ENCODE measurements around the gene TBX4.
A peak's percentile ranks its signal among the peaks of the same experiment; 100 is the strongest.

TBX4 gene

GRCh38 chr17:61455324-61456060 lies 3.3 kb downstream of the TBX4 start:
- no peak for DNase-seq

- no peak for DNase-seq
Measured at GRCh38 chr17:61456061-61456681, 3.9 kb downstream of the TBX4 start.

DNA sequence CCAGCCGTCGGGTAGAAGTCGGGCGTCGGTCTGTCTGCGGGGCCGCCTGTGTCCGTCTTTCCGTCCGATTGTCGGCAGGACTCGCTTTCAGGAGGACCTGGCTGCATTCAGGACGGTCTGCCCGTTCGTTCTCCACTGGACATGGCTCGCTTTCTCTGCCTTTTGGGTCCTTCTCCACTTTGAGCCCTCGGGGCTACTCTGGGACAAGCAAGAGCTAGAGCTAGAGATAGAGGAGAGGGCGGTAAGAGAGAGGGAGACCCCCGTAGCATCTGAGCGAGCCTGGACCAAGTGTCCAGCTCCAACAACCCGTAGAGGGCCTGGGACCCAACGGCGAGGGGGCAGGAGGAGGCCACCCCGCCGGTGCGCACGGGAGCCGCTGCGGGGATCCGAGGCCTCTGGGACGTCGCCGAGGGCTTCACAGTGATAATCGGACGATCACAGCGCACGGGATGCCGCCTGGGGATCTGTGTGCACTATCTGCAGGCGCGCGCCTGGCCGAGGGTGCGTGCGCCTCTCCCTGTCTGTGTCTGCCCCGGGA lies 4.5 kb downstream of the TBX4 start:
- DNase-seq = no peak

DNA sequence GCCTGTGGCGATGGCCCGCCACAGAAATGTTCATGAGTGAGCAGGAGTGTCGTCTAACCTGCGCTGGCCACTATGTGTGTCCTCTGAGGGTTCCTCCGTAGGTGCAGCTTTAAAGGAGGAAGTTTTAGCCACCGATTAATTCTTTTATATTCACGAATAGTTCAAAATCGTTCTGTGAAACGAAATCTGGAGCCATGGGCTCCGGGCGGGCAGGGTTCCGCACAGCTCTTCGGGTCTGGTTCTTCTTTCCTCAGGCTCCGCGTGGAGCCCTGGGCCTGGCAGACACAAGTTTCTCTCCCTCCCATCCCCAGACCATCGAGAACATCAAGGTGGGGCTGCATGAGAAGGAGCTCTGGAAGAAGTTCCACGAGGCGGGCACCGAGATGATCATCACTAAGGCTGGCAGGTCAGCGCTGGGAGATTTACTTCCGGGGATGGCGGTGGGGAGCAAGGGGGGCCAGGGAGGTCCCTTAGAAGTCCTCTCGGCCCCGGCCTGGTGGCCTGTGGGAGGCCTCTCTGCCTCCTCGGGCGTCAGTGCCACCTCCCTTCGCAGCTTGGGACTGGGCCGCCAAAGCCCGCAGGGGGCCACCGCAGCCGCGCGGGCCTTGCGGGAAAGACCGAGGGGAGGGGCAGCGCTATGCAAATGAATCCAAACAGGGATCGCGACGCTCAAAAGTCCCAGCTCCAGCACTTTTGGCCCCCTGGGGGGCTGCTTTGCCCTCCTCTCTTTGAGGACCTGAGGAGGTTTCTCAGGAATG lies 5.2 kb downstream of the TBX4 start:
- DNase-seq = no peak

DNA sequence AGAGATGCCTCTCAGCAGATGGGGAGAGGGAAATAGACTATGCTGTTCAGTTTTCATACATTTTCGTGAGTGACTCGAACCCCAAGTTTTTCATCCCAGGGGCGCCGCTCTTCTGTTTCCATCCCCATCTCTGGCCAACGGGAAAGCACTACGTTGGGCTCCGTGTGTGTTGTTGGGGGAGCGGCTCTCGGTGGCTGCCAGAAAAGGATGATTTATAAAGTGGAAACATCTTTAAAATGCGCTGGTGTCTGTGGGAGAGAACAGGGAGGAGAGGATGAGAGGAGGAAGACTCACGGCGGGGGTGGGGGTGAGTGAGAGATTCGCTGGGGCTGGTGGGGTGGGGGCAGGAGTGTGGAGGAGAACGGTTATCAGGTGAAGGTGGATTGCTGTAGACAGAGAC lies 5.8 kb downstream of the TBX4 start:
- DNase-seq = no peak

- no peak for DNase-seq
Measured at GRCh38 chr17:61458421-61459141, 6.4 kb downstream of the TBX4 start.

- no peak for DNase-seq
Measured at GRCh38 chr17:61459142-61459809, 7.1 kb downstream of the TBX4 start.

DNA sequence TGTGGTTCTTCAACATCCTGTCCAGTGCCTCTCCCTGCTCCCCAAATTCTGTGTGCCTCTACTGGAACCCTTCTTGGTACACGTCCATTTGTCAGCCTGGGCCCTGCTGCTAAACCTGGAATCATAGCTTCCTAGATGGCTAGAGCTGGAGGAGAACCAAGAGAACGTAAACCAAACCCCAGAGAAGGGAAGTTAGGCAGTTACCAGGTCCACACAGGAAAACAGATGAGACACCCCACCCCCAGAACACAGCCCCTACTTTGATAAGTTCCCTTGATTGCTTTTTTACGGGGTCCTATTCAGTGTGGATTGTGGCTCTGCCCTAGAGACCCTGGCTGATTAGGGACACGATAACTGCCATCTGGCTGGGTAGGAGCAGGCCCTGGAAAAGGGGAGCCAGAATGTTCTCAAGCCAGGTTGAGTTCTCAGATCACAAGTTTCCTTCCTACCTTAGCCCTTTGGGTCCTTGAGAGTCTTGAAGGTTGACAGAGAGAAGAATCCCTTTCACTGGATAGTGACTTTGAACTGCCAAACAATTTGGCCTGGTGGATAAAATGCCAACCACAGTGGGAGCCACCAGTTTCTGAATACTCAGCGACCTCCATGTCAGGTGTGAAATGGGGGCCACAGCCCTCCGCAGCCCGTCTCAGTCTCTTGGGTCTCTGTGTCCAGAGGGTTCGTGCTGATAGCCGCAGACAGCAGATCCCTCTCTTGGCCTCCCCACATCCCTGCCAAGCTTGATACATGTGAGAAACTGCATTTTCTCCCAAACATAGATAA lies 7.9 kb downstream of the TBX4 start:
- no peak for DNase-seq

- no peak for DNase-seq
Measured at GRCh38 chr17:61460796-61461585, 8.8 kb downstream of the TBX4 start.

DNA sequence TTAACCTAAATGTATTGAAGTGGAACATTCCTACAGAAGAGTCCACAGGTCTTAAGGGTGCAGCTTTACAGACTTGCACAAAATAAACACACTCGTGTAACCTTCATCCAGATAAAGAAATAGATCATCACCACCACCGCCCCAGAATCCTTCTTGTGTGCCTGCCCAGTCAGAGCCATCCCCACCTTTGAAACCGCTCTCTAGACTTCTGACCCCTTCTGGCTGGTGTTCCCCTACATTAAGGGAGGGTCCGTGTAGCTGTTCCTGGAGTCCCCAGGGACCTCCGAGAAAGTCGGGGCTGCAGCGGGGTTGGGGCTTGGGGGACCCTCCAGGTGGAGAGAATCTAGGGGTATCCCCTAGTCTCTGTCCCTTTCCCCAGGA lies 9.4 kb downstream of the TBX4 start:
- no peak for DNase-seq

GRCh38 chr17:61461967-61462718 lies 9.9 kb downstream of the TBX4 start:
- no peak for DNase-seq

DNA sequence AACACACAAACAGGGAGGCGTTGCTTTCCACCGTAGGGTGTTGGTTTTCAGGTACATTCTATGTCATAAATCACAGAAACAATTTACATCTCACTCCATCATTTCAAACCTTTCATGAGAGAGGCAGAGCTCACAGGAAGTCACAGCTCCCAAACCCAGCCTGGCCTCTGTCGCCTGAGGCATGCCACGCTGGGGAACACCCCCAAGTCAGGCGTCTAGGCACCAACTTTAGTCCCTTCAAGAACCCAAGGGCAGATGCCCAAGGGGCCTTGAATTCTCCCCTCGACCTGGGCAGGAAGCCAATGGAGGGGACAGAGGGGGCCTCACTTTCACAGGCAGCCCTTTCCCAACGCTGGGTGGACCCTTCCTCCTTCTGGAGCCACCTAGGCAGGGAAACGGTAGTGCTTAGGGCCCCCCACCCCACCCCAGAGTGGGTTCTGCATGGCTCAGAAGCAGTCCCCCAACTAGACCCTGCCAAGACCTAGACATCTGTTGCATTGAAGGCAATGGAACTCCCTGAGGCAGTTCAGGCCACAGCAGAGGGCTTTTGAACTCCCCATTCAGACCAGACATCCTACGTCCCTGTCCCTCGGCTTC lies 10.6 kb downstream of the TBX4 start:
- no peak for DNase-seq

- DNase-seq = no peak
Measured at GRCh38 chr17:61463316-61464129, 11.3 kb downstream of the TBX4 start.

DNA sequence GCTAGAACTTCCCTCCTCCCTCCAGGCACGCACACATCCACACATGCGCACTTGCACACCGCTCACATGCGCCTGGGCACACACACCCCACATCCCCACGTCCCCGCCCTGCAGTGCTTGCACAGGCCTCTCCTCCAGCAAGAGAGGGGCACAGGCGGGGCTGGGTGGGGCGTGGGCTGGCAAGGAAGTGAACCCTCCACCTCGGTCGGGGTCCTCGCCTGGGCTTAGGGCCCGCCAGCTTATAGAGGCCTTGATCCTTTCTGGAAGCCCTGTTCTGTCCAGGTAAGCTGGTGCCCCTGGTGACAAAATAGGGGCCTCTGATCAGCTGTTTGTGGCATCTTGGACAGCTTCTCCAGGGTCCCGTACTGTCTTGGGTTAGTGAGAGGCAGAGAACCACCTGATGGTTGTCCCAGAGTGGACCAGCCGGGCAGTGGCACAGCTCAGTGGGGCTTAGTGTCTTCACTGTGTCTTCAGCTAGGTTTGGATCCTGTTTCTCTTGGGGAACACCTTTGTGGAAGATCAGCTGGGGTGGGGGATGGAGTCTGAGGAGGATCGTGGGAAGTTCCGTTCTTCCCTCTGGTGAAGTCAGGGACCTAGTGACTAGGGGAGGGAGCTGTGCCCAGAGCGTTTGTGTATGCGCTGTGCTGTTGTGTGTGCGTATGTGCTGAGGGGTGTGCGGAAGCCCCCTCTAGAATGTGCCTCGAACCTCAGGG lies 12.1 kb downstream of the TBX4 start:
- DNase-seq = no peak

DNA sequence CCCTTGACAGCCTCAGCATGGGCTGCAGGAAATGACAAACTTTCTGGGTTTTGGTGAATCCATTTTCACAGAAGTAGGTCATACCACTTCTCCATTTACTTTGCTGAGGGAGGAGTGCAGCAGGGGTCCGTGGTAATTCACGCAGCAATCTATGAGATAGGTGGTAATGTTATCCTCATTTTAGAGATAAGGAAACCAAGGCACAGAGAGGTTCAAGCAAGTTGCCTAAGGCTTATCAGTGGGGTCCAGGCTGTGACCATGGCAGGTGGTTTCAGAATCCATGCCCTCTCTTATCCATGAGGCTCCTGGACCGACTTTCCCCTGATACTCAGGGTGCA lies 12.6 kb downstream of the TBX4 start:
- DNase-seq = no peak

DNA sequence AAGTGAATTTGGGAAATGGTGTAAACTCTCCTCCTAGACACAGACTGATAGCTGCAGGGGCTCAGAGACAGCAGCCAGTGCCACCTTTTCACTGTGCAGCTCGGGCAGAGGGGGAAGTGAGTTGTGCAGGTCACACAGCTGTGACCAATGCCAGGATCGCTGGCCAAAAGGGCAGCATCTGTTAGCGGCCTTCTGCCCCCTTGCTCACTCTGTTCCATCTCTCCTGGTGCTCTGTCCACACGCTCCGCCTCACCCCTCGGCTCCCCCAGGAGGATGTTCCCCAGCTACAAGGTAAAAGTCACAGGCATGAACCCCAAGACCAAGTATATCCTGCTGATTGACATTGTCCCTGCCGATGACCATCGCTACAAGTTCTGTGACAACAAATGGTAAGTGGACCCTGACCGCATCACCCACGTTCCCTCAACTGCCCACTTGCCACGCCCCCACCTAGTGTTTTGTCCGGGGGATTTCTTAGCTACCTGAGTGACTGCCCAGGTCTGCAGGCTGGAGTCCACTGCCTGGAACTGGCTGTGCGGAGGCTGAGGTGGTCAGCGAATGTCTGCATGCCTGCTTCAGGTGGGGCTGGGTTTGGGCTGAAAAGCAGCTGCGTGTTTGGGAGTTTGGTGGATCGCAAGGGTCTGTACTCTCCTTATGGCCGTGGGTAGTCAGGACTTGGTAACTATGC lies 13.5 kb downstream of the TBX4 start:
- DNase-seq = no peak

- DNase-seq = peak; percentile 1
Measured at GRCh38 chr17:61466246-61466645, 14.0 kb downstream of the TBX4 start.
